HEK293 (cell line): ENCODE data around the gene TBK1.

Source experiments
- CTCF ChIA-PET: fragments of 350-600 bp; formaldehyde crosslinking; extraction: SDS; loops from one replicate; lab custom pipeline; 2021; ENCODE audit warnings: antibody characterized with exemption; lab: Yijun Ruan, JAX
- POLR2A ChIA-PET: fragments of 300-600 bp; formaldehyde crosslinking; extraction: SDS; loops from one replicate; lab custom pipeline; 2020; ENCODE audit warnings: antibody characterized with exemption, inconsistent platforms; lab: Yijun Ruan, JAX
- H3K27ac ChIP-seq: fragments of 200-500 bp; sonication (Bioruptor generic); 2 replicates; pipeline ENCODE4 v1.5.1; 2014; ENCODE audit warnings: low read depth, low read length, control low read depth, inconsistent platforms; ENCODE audit errors: extremely low read depth
- H3K36me3 ChIP-seq, 2 experiments: fragments of 200-500 bp in 1 of 2; sonication (Bioruptor generic) in 1 of 2; 1 replicate in 1 of 2; 2 replicates in 1 of 2; pipeline ENCODE4 v1.5.1; 2014 to 2017; ENCODE audit warnings: inconsistent platforms in 2 of 2, low read length in 2 of 2; ENCODE audit not compliant: control insufficient read depth in 2 of 2, insufficient read depth in 1 of 2
- H3K4me1 ChIP-seq: fragments of 200-500 bp; sonication (Bioruptor generic); 2 replicates; pipeline ENCODE4 v1.5.1; 2014; ENCODE audit warnings: mild to moderate bottlenecking, low read length, inconsistent platforms; ENCODE audit not compliant: control insufficient read depth, insufficient read depth
- H3K4me3 ChIP-seq: 2 replicates; pipeline ENCODE4 v1.5.1; 2011; ENCODE audit warnings: low read depth, mild to moderate bottlenecking, control low read depth, low read length, moderate library complexity
- H3K9me3 ChIP-seq: fragments of 200-500 bp; sonication (Bioruptor generic); 2 replicates; pipeline ENCODE4 v1.5.1; 2014; ENCODE audit warnings: low read depth, low read length, inconsistent platforms; ENCODE audit not compliant: control insufficient read depth, insufficient read depth
- BCL11A ChIP-seq: fragments of 450-650 bp; formaldehyde crosslinking; IDR thresholded peaks from 2 replicates; pipeline ENCODE4 v1.5.1; 2016; ENCODE audit warnings: low read depth, missing biosample characterization, missing genetic modification characterization
- HOXA7 ChIP-seq: sonication (generic); formaldehyde crosslinking; IDR thresholded peaks from 2 replicates; pipeline ENCODE4 v1.8.1; 2022; ENCODE audit warnings: missing genetic modification reagents, borderline replicate concordance
- HOXD13 ChIP-seq: sonication (generic); formaldehyde crosslinking; IDR thresholded peaks from 2 replicates; pipeline ENCODE4 v1.8.0; 2022; ENCODE audit warnings: missing genetic modification reagents, borderline replicate concordance
- KLF9 ChIP-seq: fragments of 450-650 bp; formaldehyde crosslinking; IDR thresholded peaks from 2 replicates; pipeline ENCODE4 v1.5.1; 2016; ENCODE audit warnings: missing biosample characterization, missing genetic modification characterization, low read depth
- MEIS1 ChIP-seq: sonication (generic); formaldehyde crosslinking; IDR thresholded peaks from 2 replicates; pipeline ENCODE4 v1.8.1; 2022; ENCODE audit warnings: missing genetic modification reagents, mild to moderate bottlenecking, borderline replicate concordance
- MZF1 ChIP-seq: fragments of 450-650 bp; formaldehyde crosslinking; IDR thresholded peaks from 2 replicates; pipeline ENCODE4 v1.5.1; 2017; ENCODE audit warnings: missing biosample characterization, missing genetic modification characterization, borderline replicate concordance
- ZEB2 ChIP-seq: fragments of 450-650 bp; formaldehyde crosslinking; IDR thresholded peaks from 2 replicates; pipeline ENCODE4 v1.5.1; 2016; ENCODE audit warnings: missing biosample characterization, missing genetic modification characterization
- ZNF140 ChIP-seq: fragments of 450-650 bp; formaldehyde crosslinking; IDR thresholded peaks from 2 replicates; pipeline ENCODE4 v1.5.1; 2016; ENCODE audit warnings: missing biosample characterization, missing genetic modification characterization
- ZNF169 ChIP-seq: fragments of 450-650 bp; formaldehyde crosslinking; IDR thresholded peaks from 2 replicates; pipeline ENCODE4 v1.5.1; 2016; ENCODE audit warnings: missing biosample characterization, missing genetic modification characterization
- ZNF174 ChIP-seq: fragments of 450-650 bp; formaldehyde crosslinking; IDR thresholded peaks from 2 replicates; pipeline ENCODE4 v1.5.0; 2017; ENCODE audit warnings: missing biosample characterization, mild to moderate bottlenecking, missing genetic modification characterization
- ZNF175 ChIP-seq: fragments of 450-650 bp; formaldehyde crosslinking; IDR thresholded peaks from 2 replicates; pipeline ENCODE4 v1.5.1; 2016; ENCODE audit warnings: missing biosample characterization, missing genetic modification characterization
- ZNF2 ChIP-seq: fragments of 450-650 bp; formaldehyde crosslinking; IDR thresholded peaks from 2 replicates; pipeline ENCODE4 v1.5.1; 2016; ENCODE audit warnings: missing biosample characterization, missing genetic modification characterization
- ZNF354C ChIP-seq: fragments of 450-650 bp; formaldehyde crosslinking; IDR thresholded peaks from 2 replicates; pipeline ENCODE4 v1.5.1; 2016; ENCODE audit warnings: missing biosample characterization, missing genetic modification characterization, low read depth, borderline replicate concordance
- ZNF747 ChIP-seq: fragments of 450-650 bp; formaldehyde crosslinking; IDR thresholded peaks from 2 replicates; pipeline ENCODE4 v1.5.1; 2016; ENCODE audit warnings: missing biosample characterization, missing genetic modification characterization
- ZNF76 ChIP-seq: fragments of 450-650 bp; formaldehyde crosslinking; IDR thresholded peaks from 2 replicates; pipeline ENCODE4; 2016; ENCODE audit warnings: low read depth, missing biosample characterization, missing genetic modification characterization, borderline replicate concordance
- ZNF791 ChIP-seq: fragments of 450-650 bp; formaldehyde crosslinking; IDR thresholded peaks from 2 replicates; pipeline ENCODE4 v1.5.1; 2016; ENCODE audit warnings: missing biosample characterization, missing genetic modification characterization
- TF ChIP-seq, protein P1 (sequence below): fragments of 450-650 bp; formaldehyde crosslinking; conservative IDR thresholded peaks from 2 replicates; pipeline ENCODE4 v1.5.1; 2016; ENCODE audit warnings: low read depth, missing biosample characterization, missing genetic modification characterization
- TF ChIP-seq, protein P2 (sequence below): fragments of 450-650 bp; formaldehyde crosslinking; optimal IDR thresholded peaks from 2 replicates; pipeline ENCODE3; 2016; ENCODE audit warnings: missing biosample characterization, mild to moderate bottlenecking, missing genetic modification characterization

Gene TBK1

DNA sequence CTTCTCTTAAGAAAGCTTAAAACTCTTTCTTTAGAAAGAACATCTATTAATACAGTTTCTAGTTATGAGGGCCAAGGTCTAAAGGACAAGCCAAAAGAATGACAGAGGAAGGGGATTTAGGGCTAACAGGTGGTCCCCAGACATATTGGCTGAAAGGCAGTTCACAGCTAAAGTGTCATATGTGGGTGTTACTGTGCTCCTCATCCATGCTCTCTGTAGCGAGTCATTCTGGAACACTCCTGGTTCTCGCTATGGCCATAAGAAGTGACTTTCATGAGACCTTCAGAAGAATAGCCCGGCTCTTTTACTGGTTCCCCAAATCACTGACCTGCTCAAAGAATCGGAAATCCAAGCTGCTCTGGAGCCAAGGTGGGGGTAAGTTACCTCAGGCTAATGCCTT is 55.0 kb downstream of the TBK1 start:
- Histone ChIP-seq H3K4me1 (no peaks in the 10 kb centered on the region), H3K9me3 (no peaks in the 10 kb centered on the region), H3K36me3 (no peaks in the 10 kb centered on the region; a peak in 1 of 3 replicates), H3K4me3 (no peak overlapping the region), H3K27ac (no peak overlapping the region)
- ChIA-PET POLR2A (no interaction called here), CTCF (interaction anchor here (0.7 kb wide), 1 partner anchor 15 kb away, joined by 3 read pairs; no protein-coding TSS in a partner anchor)
- TF ChIP-seq, protein P1, sequence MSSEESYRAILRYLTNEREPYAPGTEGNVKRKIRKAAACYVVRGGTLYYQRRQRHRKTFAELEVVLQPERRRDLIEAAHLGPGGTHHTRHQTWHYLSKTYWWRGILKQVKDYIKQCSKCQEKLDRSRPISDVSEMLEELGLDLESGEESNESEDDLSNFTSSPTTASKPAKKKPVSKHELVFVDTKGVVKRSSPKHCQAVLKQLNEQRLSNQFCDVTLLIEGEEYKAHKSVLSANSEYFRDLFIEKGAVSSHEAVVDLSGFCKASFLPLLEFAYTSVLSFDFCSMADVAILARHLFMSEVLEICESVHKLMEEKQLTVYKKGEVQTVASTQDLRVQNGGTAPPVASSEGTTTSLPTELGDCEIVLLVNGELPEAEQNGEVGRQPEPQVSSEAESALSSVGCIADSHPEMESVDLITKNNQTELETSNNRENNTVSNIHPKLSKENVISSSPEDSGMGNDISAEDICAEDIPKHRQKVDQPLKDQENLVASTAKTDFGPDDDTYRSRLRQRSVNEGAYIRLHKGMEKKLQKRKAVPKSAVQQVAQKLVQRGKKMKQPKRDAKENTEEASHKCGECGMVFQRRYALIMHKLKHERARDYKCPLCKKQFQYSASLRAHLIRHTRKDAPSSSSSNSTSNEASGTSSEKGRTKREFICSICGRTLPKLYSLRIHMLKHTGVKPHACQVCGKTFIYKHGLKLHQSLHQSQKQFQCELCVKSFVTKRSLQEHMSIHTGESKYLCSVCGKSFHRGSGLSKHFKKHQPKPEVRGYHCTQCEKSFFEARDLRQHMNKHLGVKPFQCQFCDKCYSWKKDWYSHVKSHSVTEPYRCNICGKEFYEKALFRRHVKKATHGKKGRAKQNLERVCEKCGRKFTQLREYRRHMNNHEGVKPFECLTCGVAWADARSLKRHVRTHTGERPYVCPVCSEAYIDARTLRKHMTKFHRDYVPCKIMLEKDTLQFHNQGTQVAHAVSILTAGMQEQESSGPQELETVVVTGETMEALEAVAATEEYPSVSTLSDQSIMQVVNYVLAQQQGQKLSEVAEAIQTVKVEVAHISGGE = no peak
- TF ChIP-seq ZNF747 (tag by site-specific recombination) (no peak), ZNF354C (tag by site-specific recombination) (no peak), BCL11A (tag by site-specific recombination) (no peak), ZEB2 (tag by site-specific recombination) (no peak), ZNF169 (tag by site-specific recombination) (no peak)

DNA sequence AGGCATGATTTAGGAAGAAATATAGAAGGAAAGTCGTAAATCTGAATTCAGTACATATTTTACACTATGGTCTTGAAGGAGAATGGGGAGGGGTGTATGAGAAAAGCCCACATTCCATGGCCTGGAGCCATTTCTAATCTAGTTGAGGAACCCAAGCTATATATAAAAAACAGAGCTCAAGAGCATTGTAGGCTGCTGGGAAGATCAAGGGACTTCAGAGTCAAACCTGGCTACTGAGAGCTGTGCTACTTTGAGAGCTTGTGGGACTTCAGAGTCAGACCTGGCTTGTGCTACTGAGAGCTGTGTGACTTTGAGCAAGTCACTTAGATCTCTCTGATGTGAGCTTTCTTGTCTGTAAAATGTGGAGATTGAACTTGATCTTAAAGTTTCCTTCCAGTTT is 58.7 kb downstream of the TBK1 start:
- H3K27ac ChIP-seq = no peak overlapping the region
- ChIA-PET POLR2A (no interaction called here), CTCF (interaction anchor here (0.6 kb wide), 1 partner anchor 253 kb away, joined by 4 read pairs; no protein-coding TSS in a partner anchor)

DNA sequence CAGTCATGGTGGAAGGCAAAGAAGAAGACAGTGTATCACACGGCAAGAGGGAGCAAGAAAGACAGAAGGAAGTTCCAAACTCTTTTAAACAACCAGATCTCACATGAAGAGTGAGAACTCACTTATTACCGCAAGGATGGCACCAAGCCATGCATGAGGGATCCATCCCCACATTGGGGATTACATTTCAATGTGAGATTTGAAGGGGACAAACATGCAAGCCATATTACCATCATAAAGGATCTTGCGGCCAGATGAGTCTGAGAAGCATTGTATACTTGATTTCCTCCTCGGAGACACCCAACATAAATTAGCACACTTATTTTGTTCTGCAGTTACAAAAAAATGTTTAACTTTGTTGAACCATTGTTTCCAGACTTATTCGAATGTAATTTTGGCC is 66.5 kb downstream of the TBK1 start:
- Histone ChIP-seq H3K27ac (no peak overlapping the region), H3K9me3 (no peaks in the 10 kb centered on the region), H3K4me1 (no peaks in the 10 kb centered on the region; the same call in 1 of the 2 replicates), H3K36me3 (no peaks in the 10 kb centered on the region), H3K4me3 (no peak overlapping the region)
- ChIA-PET POLR2A (no interaction called here), CTCF (no interaction called here)
- TF ChIP-seq MZF1 (tag by site-specific recombination) = 0 out of 2 replicates have a peak, but pooled peaks have one; percentile 42
- TF ChIP-seq ZNF76 (tag by site-specific recombination) = no peak
- TF ChIP-seq HOXD13 (CRISPR knock-in tag) = no peak
- no peak for TF ChIP-seq ZNF140 (tag by site-specific recombination)
- TF ChIP-seq ZNF2 (tag by site-specific recombination) = no peak
- TF ChIP-seq, all 188 proteins: peak for 1

More for the DNA sequence above, 58.7 kb downstream of the TBK1 start:
- H3K4me3 ChIP-seq = no peak overlapping the region
- H3K9me3 ChIP-seq = no peaks in the 10 kb centered on the region
- TF ChIP-seq ZNF174 (tag by site-specific recombination) = no peak
- TF ChIP-seq HOXA7 (CRISPR knock-in tag) = no peak
- no peak for TF ChIP-seq BCL11A (tag by site-specific recombination)
- TF ChIP-seq, protein P2, sequence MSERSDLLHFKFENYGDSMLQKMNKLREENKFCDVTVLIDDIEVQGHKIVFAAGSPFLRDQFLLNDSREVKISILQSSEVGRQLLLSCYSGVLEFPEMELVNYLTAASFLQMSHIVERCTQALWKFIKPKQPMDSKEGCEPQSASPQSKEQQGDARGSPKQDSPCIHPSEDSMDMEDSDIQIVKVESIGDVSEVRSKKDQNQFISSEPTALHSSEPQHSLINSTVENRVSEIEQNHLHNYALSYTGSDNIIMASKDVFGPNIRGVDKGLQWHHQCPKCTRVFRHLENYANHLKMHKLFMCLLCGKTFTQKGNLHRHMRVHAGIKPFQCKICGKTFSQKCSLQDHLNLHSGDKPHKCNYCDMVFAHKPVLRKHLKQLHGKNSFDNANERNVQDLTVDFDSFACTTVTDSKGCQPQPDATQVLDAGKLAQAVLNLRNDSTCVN (tag by site-specific recombination) = no peak
- no peak for TF ChIP-seq MEIS1 (CRISPR knock-in tag)
- no peak for TF ChIP-seq ZNF175 (tag by site-specific recombination)
- TF ChIP-seq KLF9 = no peak
- no peak for TF ChIP-seq ZNF791 (tag by site-specific recombination)
- TF ChIP-seq, all 188 proteins: peak for 0
- Histone ChIP-seq H3K36me3 (no peaks in the 10 kb centered on the region; a peak in 1 of 3 replicates), H3K4me1 (no peaks in the 10 kb centered on the region)
